CD8-positive, alpha-beta memory T cell (primary cell): ENCODE results near the gene PRKCB. TPM values are rescaled to one million over a fixed set of nuclear protein-coding genes. Genes with fewer than 3 reads are reported as not detected.
"Not testable (repeated sequence)": the region's sequence is repeated elsewhere in the genome, so short reads cannot be mapped to it uniquely, and the experiment has no call there.

Experiments
- CTCF ChIA-PET: fragments of 350-600 bp; sonication (Branson Sonifier 250); formaldehyde crosslinking; loops from one replicate; lab custom pipeline; 2021; ENCODE audit warnings: antibody characterized with exemption; lab: Charles Lee
- POLR2A ChIA-PET: fragments of 350-600 bp; sonication (Branson Sonifier 250); formaldehyde crosslinking; loops from one replicate; lab custom pipeline; 2021; ENCODE audit warnings: antibody characterized with exemption; lab: Charles Lee
- DNase-seq, 5 donors: peaks; one replicate each; pipeline versions ENCODE4 v3.0.0 to v3.0.0-alpha.2; 2020 to 2022; ENCODE audit warnings: mixed read lengths in 1 of 5
- H3K27ac ChIP-seq: one replicate; pipeline ENCODE4 v1.7.0; 2013; ENCODE audit warnings: low read depth, mild to moderate bottlenecking, low read length, moderate library complexity
- H3K27me3 ChIP-seq: 2 replicates; pipeline ENCODE4 v1.7.0; 2013; ENCODE audit warnings: low read length, mild to moderate bottlenecking; ENCODE audit not compliant: insufficient read depth, poor library complexity, severe bottlenecking
- H3K36me3 ChIP-seq: 2 replicates; pipeline ENCODE4 v1.7.0; 2013; ENCODE audit warnings: mild to moderate bottlenecking, low read length, moderate library complexity; ENCODE audit not compliant: insufficient read depth
- H3K4me1 ChIP-seq: 2 replicates; pipeline ENCODE4 v1.7.0; 2013; ENCODE audit warnings: mild to moderate bottlenecking, low read length, moderate library complexity; ENCODE audit not compliant: insufficient read depth
- H3K4me3 ChIP-seq: 2 replicates; pipeline ENCODE4 v1.7.0; 2013; ENCODE audit warnings: mild to moderate bottlenecking, low read length
- H3K9me3 ChIP-seq: 2 replicates; pipeline ENCODE4 v1.7.0; 2013; ENCODE audit warnings: mild to moderate bottlenecking, low read length
- H3K27ac Mint-ChIP-seq, 8 donors: one replicate each; pipeline ENCODE4 v1.8.0; 2020 to 2021; ENCODE audit warnings: mixed read lengths in 8 of 8, mild to moderate bottlenecking in 6 of 8, inconsistent platforms in 3 of 8, moderate library complexity in 3 of 8
- H3K27me3 Mint-ChIP-seq, 2 donors: one replicate each; pipeline ENCODE4 v1.8.0; 2020 to 2021; ENCODE audit warnings: mixed read lengths in 2 of 2, mild to moderate bottlenecking in 1 of 2, moderate library complexity in 1 of 2
- H3K36me3 Mint-ChIP-seq, 3 donors: one replicate each; pipeline ENCODE4 v1.8.0; 2020 to 2021; ENCODE audit warnings: mixed read lengths in 3 of 3, inconsistent platforms in 1 of 3, mild to moderate bottlenecking in 1 of 3
- H3K4me1 Mint-ChIP-seq, 3 donors: one replicate each; pipeline ENCODE4 v1.8.0; 2020 to 2021; ENCODE audit warnings: mixed read lengths in 3 of 3, inconsistent platforms in 1 of 3, mild to moderate bottlenecking in 1 of 3
- H3K4me3 Mint-ChIP-seq, 7 donors: one replicate each; pipeline ENCODE4 v1.8.0; 2020 to 2021; ENCODE audit warnings: mixed read lengths in 7 of 7, mild to moderate bottlenecking in 6 of 7, moderate library complexity in 4 of 7, inconsistent platforms in 2 of 7
- H3K9me3 Mint-ChIP-seq, 5 donors: one replicate each; pipeline ENCODE4 v1.8.0; 2020 to 2022; ENCODE audit warnings: mixed read lengths in 5 of 5, mild to moderate bottlenecking in 3 of 5, moderate library complexity in 2 of 5, inconsistent platforms in 1 of 5
- polyA plus RNA-seq: library from polyadenylated mRNA; unstranded; fragments of 300-500 nt; fragmentation: Illumina TruSeq; gene quantifications from one replicate; pipeline ENCODE4 v1.2.3, GENCODE V29; 2021
- total RNA-seq, 2 experiments: library from RNA; stranded (reverse); gene quantifications; one replicate each; pipeline ENCODE4 v1.2.3, GENCODE V29; 2021

PRKCB gene
- total and polyA plus RNA-seq, 3 experiments from 2014 or later = 96.5 to 136 (median 98.2) TPM

DNA sequence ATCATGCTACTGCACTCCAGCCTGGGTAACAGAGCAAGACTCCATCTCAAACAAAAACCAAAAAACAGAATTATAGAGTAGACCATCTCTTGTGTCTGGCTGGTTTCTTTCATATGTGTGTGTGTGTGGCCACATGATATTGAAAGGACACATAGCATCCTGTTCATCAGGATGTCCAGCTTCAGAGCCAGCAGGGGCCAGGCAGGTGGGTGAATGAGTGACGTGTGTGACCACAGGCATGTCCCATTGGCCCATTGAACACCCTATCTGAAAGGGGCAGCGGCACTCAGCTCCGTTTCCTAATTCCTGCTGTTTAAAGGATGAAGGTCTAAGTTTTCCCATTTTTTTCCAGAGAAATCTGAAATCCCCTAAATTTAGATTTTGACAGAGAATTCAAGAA, 174.2 kb downstream of the PRKCB start:
- Mint-ChIP-seq H3K36me3 (peaks cover 0 to 22% (median 3%) of the 10 kb centered on the region in 3 donors), H3K9me3 (no peaks in the 10 kb centered on the region), H3K27me3 (no peaks in the 10 kb centered on the region), H3K4me1 (peaks cover 61 to 91% (median 85%) of the 10 kb centered on the region in 3 donors), H3K4me3 (no peak overlapping the region), H3K27ac (peak overlapping the region in 2 of 8 donors; percentile 7 to 32)
- H3K9me3 ChIP-seq = no peaks in the 10 kb centered on the region
- CTCF ChIA-PET = interaction anchor here (0.6 to 13.8 kb wide), 48 partner anchors 9 to 495 kb away, joined by 3 to 261 read pairs (median 4); partner anchors contain the start of gene PRKCB
- no peak overlapping the region for H3K4me3 ChIP-seq
- no peaks in the 10 kb centered on the region for H3K27me3 ChIP-seq
- no peak for DNase-seq
- POLR2A ChIA-PET = interaction anchor here (0.7 to 1.5 kb wide), 3 partner anchors 133 to 210 kb away, joined by 4 to 9 read pairs (median 5); no protein-coding TSS in a partner anchor
- H3K27ac ChIP-seq = no peak overlapping the region
- peaks cover 57% of the 10 kb centered on the region for H3K4me1 ChIP-seq
- H3K36me3 ChIP-seq = peaks cover 3% of the 10 kb centered on the region

DNA sequence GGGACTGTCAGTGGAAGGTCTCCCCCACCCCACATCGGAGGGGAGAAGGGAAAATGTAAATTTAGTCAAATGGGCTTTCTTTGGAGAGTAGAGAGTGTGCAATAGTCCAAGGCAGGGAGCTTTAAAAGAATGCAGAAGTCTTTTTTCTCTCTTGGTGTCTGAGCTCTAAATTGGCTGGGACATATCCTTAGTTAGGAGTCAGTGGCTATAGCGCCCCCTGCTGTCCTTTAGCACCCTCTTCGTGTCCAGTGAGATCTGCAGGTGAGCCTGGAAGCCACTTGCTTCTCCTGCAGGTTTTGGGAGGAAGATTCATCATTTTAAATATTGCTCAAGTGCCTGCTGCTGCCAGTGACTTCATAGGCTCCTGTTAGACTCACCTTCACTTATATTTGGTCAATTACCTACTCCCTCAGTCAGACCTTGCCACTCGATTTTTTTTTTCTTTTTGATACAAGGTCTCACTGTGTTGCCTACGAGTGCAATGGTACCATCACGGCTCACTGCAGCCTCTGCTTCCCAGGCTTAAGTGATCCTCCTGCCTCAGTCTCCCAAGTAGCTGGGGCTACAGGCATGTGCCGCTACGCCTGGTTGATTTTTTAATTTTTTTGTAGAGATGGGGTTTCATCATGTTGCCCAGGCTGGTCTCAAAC, 174.8 kb downstream of the PRKCB start:
- peaks cover 60% of the 10 kb centered on the region for H3K4me1 ChIP-seq
- Mint-ChIP-seq H3K36me3 (peaks cover 0 to 21% (median 4%) of the 10 kb centered on the region in 3 donors), H3K27ac (peak overlapping the region in 4 of 8 donors; percentile 32 to 70 (median 62)), H3K4me3 (peak overlapping the region in 2 of 7 donors; percentile 10 to 42), H3K27me3 (no peaks in the 10 kb centered on the region), H3K9me3 (no peaks in the 10 kb centered on the region), H3K4me1 (peaks cover 64 to 91% (median 85%) of the 10 kb centered on the region in 3 donors)
- ChIA-PET CTCF (interaction anchor here (0.6 to 13.8 kb wide), 48 partner anchors 8 to 494 kb away, joined by 3 to 261 read pairs (median 4); partner anchors contain the start of gene PRKCB), POLR2A (interaction anchor here (1.0 to 1.5 kb wide), 2 partner anchors 133 to 207 kb away, joined by 4 to 5 read pairs; no protein-coding TSS in a partner anchor)
- H3K27me3 ChIP-seq = no peaks in the 10 kb centered on the region
- H3K9me3 ChIP-seq = no peaks in the 10 kb centered on the region
- peak; percentile 67 to 86 (median 70) for DNase-seq
- no peak overlapping the region for H3K27ac ChIP-seq
- peaks cover 3% of the 10 kb centered on the region for H3K36me3 ChIP-seq
- H3K4me3 ChIP-seq = no peak overlapping the region

DNA sequence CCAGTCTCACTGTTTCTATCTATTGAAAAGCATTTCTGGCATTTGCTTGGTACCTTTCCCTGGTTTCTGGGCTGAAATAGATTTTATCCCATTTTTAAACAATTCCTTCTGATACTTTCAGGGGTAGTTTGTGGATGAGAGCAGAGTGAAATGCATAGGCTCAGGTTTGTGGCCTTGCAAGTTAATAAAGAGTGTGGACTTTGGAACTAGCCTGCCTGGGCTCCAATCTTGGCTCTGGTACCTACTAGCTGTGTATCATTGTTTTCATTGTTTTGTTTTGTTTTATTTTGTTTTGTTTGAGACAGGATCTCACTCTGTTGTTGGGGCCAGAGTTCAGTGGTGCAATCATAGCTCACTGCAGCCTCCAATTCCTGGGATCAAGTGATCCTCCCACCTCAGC, 175.5 kb downstream of the PRKCB start:
- Mint-ChIP-seq H3K9me3 (no peaks in the 10 kb centered on the region), H3K27me3 (no peaks in the 10 kb centered on the region), H3K4me3 (no peak overlapping the region), H3K36me3 (peaks cover 0 to 16% (median 1%) of the 10 kb centered on the region in 3 donors), H3K27ac (peak overlapping the region in 1 of 8 donors; percentile 51), H3K4me1 (peaks cover 62 to 91% (median 84%) of the 10 kb centered on the region in 3 donors)
- Histone ChIP-seq H3K27me3 (no peaks in the 10 kb centered on the region), H3K36me3 (peaks cover 3% of the 10 kb centered on the region), H3K4me3 (no peak overlapping the region), H3K4me1 (peaks cover 60% of the 10 kb centered on the region), H3K9me3 (no peaks in the 10 kb centered on the region), H3K27ac (no peak overlapping the region)
- ChIA-PET POLR2A (no interaction called here), CTCF (interaction anchor here (1.3 to 13.8 kb wide), 11 partner anchors 10 to 209 kb away, joined by 4 to 261 read pairs (median 11); no protein-coding TSS in a partner anchor)
- no peak for DNase-seq

DNA sequence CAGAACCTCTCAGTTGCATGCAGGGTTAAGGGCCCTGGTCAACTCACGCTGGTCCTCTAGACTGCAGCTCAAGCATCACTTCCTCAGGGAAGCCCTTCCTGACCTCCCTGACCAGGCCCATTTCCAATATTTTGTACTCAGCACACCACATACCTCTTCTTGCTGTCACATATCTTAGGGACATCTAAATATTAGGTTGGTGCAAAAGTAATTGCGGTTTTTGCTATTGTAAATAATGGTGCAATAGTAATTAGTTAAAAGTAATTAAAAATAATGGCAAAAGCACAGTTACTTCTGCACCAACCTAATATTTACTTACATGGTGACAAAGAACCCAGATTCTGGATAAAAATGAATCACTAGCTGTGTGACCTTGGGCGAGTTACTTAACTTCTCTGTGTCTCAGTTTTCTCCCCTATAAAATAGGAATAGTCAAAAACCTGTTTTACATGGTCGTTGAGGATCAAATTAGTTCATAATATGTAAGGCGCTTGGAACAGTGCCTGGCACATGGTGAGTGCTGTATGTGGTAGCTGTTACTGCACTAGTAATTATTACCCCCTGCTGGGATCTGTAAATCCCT, 177.4 kb downstream of the PRKCB start:
- H3K36me3 ChIP-seq = peaks cover 3% of the 10 kb centered on the region
- H3K4me3 Mint-ChIP-seq = peak overlapping the region in 6 of 7 donors; percentile 24 to 86 (median 80)
- H3K4me1 Mint-ChIP-seq = peaks cover 66 to 88% (median 82%) of the 10 kb centered on the region in 3 donors
- H3K36me3 Mint-ChIP-seq = peaks cover 0 to 10% (median 1%) of the 10 kb centered on the region in 3 donors
- peaks cover 66% of the 10 kb centered on the region for H3K4me1 ChIP-seq
- H3K9me3 ChIP-seq = no peaks in the 10 kb centered on the region
- ChIA-PET POLR2A (interaction anchor here (1.2 kb wide), 1 partner anchor 64 kb away, joined by 4 read pairs; no protein-coding TSS in a partner anchor), CTCF (interaction anchor here (1.1 to 13.8 kb wide), 9 partner anchors 21 to 211 kb away, joined by 3 to 261 read pairs (median 4); no protein-coding TSS in a partner anchor)
- H3K4me3 ChIP-seq = no peak overlapping the region
- H3K27me3 Mint-ChIP-seq = no peaks in the 10 kb centered on the region
- DNase-seq = no peak
- H3K27ac ChIP-seq = no peak overlapping the region
- H3K9me3 Mint-ChIP-seq = no peaks in the 10 kb centered on the region
- H3K27ac Mint-ChIP-seq = peak overlapping the region; percentile 85 to 97 (median 95)
- H3K27me3 ChIP-seq = no peaks in the 10 kb centered on the region

DNA sequence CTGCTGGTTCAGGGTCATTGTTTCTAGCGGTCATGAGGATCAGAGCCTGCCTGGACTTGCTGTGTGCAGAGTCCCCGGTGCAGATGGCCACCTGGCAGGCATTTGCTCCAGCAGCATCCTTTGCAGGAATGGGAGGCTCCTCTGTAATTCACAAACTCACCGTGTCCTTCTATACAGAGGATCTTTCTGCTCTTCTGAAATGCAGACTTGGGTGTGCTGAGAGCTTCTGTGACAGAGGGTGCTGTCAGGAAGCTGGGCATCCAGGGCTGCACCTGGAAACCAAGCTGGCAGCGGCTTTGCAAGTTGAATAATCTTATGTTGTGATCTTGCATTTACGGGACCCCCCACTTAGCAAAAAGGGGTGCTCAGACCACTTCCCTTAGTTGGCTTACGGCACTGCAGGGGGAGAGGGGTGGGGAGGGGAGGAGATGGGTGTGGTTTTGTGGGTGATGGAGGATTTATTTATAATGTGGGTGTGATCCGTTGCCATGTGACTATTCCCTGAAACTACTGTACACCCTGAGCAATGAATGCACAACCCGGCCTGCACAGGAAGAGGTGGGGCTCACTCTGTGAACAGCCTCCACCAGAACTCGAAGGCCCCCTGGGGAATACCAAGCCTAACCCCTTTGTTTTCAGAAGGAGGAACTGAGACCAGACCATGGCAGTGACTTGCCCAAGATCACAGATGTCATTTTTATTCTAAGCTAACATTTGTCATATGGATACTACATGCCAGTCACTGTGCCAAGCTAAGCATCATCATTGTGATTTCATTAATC, 178.3 kb downstream of the PRKCB start:
- H3K27ac ChIP-seq = peak overlapping the region; percentile 25
- no peaks in the 10 kb centered on the region for H3K9me3 Mint-ChIP-seq
- H3K4me3 ChIP-seq = no peak overlapping the region
- H3K4me3 Mint-ChIP-seq = peak overlapping the region; percentile 24 to 86 (median 80)
- peaks cover 62 to 88% (median 78%) of the 10 kb centered on the region in 3 donors for H3K4me1 Mint-ChIP-seq
- DNase-seq = peak; percentile 34 to 86 (median 80)
- H3K27me3 ChIP-seq = no peaks in the 10 kb centered on the region
- POLR2A ChIA-PET = interaction anchor here (0.7 to 1.2 kb wide), 3 partner anchors 65 to 539 kb away, joined by 3 to 6 read pairs (median 4); no protein-coding TSS in a partner anchor
- H3K27ac Mint-ChIP-seq = peak overlapping the region; percentile 85 to 97 (median 95)
- CTCF ChIA-PET = interaction anchor here (1.0 to 13.8 kb wide), 12 partner anchors 17 to 212 kb away, joined by 3 to 261 read pairs (median 5); no protein-coding TSS in a partner anchor
- no peaks in the 10 kb centered on the region for H3K9me3 ChIP-seq
- peaks cover 0 to 7% (median 1%) of the 10 kb centered on the region in 3 donors for H3K36me3 Mint-ChIP-seq
- H3K27me3 Mint-ChIP-seq = no peaks in the 10 kb centered on the region
- H3K4me1 ChIP-seq = peaks cover 62% of the 10 kb centered on the region
- no peaks in the 10 kb centered on the region for H3K36me3 ChIP-seq

DNA sequence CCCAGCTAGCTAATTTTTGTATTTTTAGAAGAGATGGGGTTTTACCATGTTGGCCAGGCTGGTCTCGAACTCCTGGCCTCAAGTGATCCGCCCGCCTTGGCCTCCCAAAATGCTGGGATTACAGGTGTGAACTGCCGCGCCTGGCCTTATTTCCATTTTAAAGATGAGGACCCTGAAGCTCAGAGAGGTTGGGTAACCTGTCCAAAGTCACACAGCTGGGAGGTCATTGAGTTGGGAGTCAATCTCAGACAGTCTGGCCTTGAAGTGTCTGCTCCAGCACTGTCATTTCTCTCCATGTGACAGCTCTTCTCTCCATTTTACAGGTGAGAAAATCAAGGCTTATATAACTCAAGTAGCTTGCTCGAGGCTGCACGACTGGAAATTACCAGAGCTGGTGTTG, 179.2 kb downstream of the PRKCB start:
- H3K9me3 ChIP-seq, H3K27me3 Mint-ChIP-seq, DNase-seq, H3K36me3 ChIP-seq, H3K27me3 ChIP-seq, H3K4me3 ChIP-seq, H3K27ac ChIP-seq, POLR2A ChIA-PET, H3K36me3 Mint-ChIP-seq, H3K9me3 Mint-ChIP-seq: not testable (repeated sequence)
- H3K4me3 Mint-ChIP-seq = peak overlapping the region in 3 of 7 donors; percentile 33 to 47 (median 46)
- CTCF ChIA-PET = interaction anchor here (1.0 to 13.8 kb wide), 6 partner anchors 16 to 213 kb away, joined by 3 to 261 read pairs (median 17); no protein-coding TSS in a partner anchor
- H3K4me1 Mint-ChIP-seq = peaks cover 60 to 84% (median 74%) of the 10 kb centered on the region in 3 donors
- H3K4me1 ChIP-seq = peaks cover 53% of the 10 kb centered on the region
- peak overlapping the region in 7 of 8 donors; percentile 68 to 96 (median 85) for H3K27ac Mint-ChIP-seq

DNA sequence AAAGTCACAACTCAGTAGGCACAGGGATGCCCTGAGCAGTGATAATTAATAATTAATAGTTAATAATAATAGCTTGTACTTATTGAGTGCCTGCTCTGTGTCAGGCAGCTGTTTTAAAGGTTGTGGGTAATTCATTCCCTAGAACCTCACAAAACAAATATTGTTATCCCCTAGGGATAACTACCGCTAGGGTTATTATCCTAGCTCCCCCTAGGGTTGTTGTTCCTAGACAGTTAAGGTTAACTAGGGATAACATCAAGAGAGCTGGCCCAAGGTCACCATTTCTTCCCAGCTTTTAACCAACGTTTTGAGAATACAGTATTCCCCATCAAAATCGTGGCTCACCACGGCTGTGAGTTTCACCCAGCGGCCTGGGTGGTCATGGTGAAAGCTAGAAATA, 180.1 kb downstream of the PRKCB start:
- no peaks in the 10 kb centered on the region for H3K9me3 ChIP-seq
- peaks cover 0 to 7% (median 1%) of the 10 kb centered on the region in 3 donors for H3K36me3 Mint-ChIP-seq
- no peaks in the 10 kb centered on the region for H3K36me3 ChIP-seq
- no peak overlapping the region for H3K27ac ChIP-seq
- no peak overlapping the region for H3K4me3 ChIP-seq
- ChIA-PET POLR2A (no interaction called here), CTCF (interaction anchor here (2.0 to 13.8 kb wide), 5 partner anchors 15 to 214 kb away, joined by 6 to 261 read pairs (median 21); no protein-coding TSS in a partner anchor)
- H3K4me1 Mint-ChIP-seq = peaks cover 58 to 84% (median 71%) of the 10 kb centered on the region in 3 donors
- peak overlapping the region in 7 of 8 donors; percentile 24 to 86 (median 67) for H3K27ac Mint-ChIP-seq
- H3K27me3 ChIP-seq = no peaks in the 10 kb centered on the region
- no peaks in the 10 kb centered on the region for H3K9me3 Mint-ChIP-seq
- H3K27me3 Mint-ChIP-seq = no peaks in the 10 kb centered on the region
- no peak for DNase-seq
- peaks cover 45% of the 10 kb centered on the region for H3K4me1 ChIP-seq
- no peak overlapping the region for H3K4me3 Mint-ChIP-seq
